Activated naive CD4-positive, alpha-beta T cell treated with anti-CD3 and anti-CD28 coated beads for 36 hours (primary cell): Measurements from ENCODE around the gene COL18A1. TPM values are rescaled to one million over a fixed set of nuclear protein-coding genes. Genes with fewer than 3 reads are reported as not detected.

Experiments used
- CTCF ChIA-PET: fragments of 350-600 bp; sonication (Branson Sonifier 250); formaldehyde crosslinking; loops from one replicate; lab custom pipeline; 2021; ENCODE audit warnings: antibody characterized with exemption; lab: Charles Lee
- DNase-seq: peaks from one replicate; pipeline ENCODE4 v3.0.0-alpha.2; 2020
- H3K27ac Mint-ChIP-seq: one replicate; pipeline ENCODE4 v1.8.0; 2021; ENCODE audit warnings: mild to moderate bottlenecking, mixed read lengths
- H3K27me3 Mint-ChIP-seq: one replicate; pipeline ENCODE4 v1.8.0; 2021; ENCODE audit warnings: low read depth, mixed read lengths
- H3K36me3 Mint-ChIP-seq: one replicate; pipeline ENCODE4 v1.8.0; 2021; ENCODE audit warnings: low read depth, mixed read lengths
- H3K4me1 Mint-ChIP-seq: one replicate; pipeline ENCODE4 v1.8.0; 2021; ENCODE audit warnings: low read depth, mixed read lengths
- H3K4me3 Mint-ChIP-seq: one replicate; pipeline ENCODE4 v1.8.0; 2021; ENCODE audit warnings: mild to moderate bottlenecking, moderate library complexity, mixed read lengths
- H3K9me3 Mint-ChIP-seq: one replicate; pipeline ENCODE4 v1.8.0; 2021; ENCODE audit warnings: mixed read lengths
- intact Hi-C: fragments of 100-400 bp; cut with micrococcal nuclease; formaldehyde crosslinking; loops from one replicate; pipeline ENCODE4 v1.15.1; 2023
- total RNA-seq, 2 experiments: library from RNA; stranded (reverse); gene quantifications; one replicate each; pipeline ENCODE4 v1.2.3, GENCODE V29; 2021

COL18A1 gene
- total RNA-seq, 2 experiments from 2014 or later, result 10.3 to 12.6 TPM

GRCh38 chr21:45467221-45467779, 62.3 kb downstream of the COL18A1 start:
- intact Hi-C loops, result no loop called here
- Mint-ChIP-seq H3K4me1 (peaks cover 14% of the 10 kb centered on the region), H3K4me3 (no peak overlapping the region), H3K9me3 (peaks cover under 1% of the 10 kb centered on the region), H3K27me3 (no peaks in the 10 kb centered on the region), H3K36me3 (no peaks in the 10 kb centered on the region), H3K27ac (no peak overlapping the region)
- DNase-seq, result no peak
- CTCF ChIA-PET, result interaction anchor here (0.9 to 1.3 kb wide), 2 partner anchors 9 to 16 kb away, joined by 3 read pairs; no protein-coding TSS in a partner anchor

- Mint-ChIP-seq H3K36me3 (no peaks in the 10 kb centered on the region), H3K27me3 (no peaks in the 10 kb centered on the region), H3K4me3 (no peak overlapping the region), H3K9me3 (no peaks in the 10 kb centered on the region), H3K4me1 (peaks cover 14% of the 10 kb centered on the region), H3K27ac (no peak overlapping the region)
- intact Hi-C loops, result no loop called here
- CTCF ChIA-PET, result no interaction called here
- DNase-seq, result no peak
Measured at GRCh38 chr21:45468051-45468970, 63.3 kb downstream of the COL18A1 start.

GRCh38 chr21:45468971-45469272, 64.0 kb downstream of the COL18A1 start:
- Mint-ChIP-seq H3K27ac (no peak overlapping the region), H3K9me3 (no peaks in the 10 kb centered on the region), H3K27me3 (no peaks in the 10 kb centered on the region), H3K36me3 (no peaks in the 10 kb centered on the region), H3K4me3 (no peak overlapping the region), H3K4me1 (peaks cover 14% of the 10 kb centered on the region)
- CTCF ChIA-PET, result interaction anchor here (1.4 kb wide), 1 partner anchor 9 kb away, joined by 3 read pairs; no protein-coding TSS in a partner anchor
- intact Hi-C loops, result no loop called here
- no peak for DNase-seq

GRCh38 chr21:45469273-45470086, 64.5 kb downstream of the COL18A1 start:
- Mint-ChIP-seq H3K4me3 (no peak overlapping the region), H3K4me1 (peaks cover 14% of the 10 kb centered on the region), H3K27me3 (no peaks in the 10 kb centered on the region), H3K9me3 (no peaks in the 10 kb centered on the region), H3K36me3 (no peaks in the 10 kb centered on the region), H3K27ac (no peak overlapping the region)
- CTCF ChIA-PET, result interaction anchor here (0.7 to 1.4 kb wide), 2 partner anchors 9 to 200 kb away, joined by 3 read pairs; no protein-coding TSS in a partner anchor
- no peak for DNase-seq
- intact Hi-C loops, result no loop called here

GRCh38 chr21:45470087-45470515, 65.1 kb downstream of the COL18A1 start:
- no peak for DNase-seq
- H3K4me3 Mint-ChIP-seq, result no peak overlapping the region
- H3K27ac Mint-ChIP-seq, result no peak overlapping the region
- H3K9me3 Mint-ChIP-seq, result no peaks in the 10 kb centered on the region
- intact Hi-C loops, result no loop called here
- CTCF ChIA-PET, result interaction anchor here (0.7 to 1.4 kb wide), 2 partner anchors 8 to 199 kb away, joined by 3 read pairs; no protein-coding TSS in a partner anchor
- H3K27me3 Mint-ChIP-seq, result no peaks in the 10 kb centered on the region
- peaks cover 14% of the 10 kb centered on the region for H3K4me1 Mint-ChIP-seq
- no peaks in the 10 kb centered on the region for H3K36me3 Mint-ChIP-seq

- peaks cover 14% of the 10 kb centered on the region for H3K4me1 Mint-ChIP-seq
- DNase-seq, result peak; percentile 24
- H3K27me3 Mint-ChIP-seq, result no peaks in the 10 kb centered on the region
- CTCF ChIA-PET, result interaction anchor here (0.6 kb wide), 1 partner anchor 94 kb away, joined by 3 read pairs; no protein-coding TSS in a partner anchor
- no peaks in the 10 kb centered on the region for H3K9me3 Mint-ChIP-seq
- intact Hi-C loops, result no loop called here
- H3K36me3 Mint-ChIP-seq, result no peaks in the 10 kb centered on the region
- peak overlapping the region; percentile 77 for H3K27ac Mint-ChIP-seq
- no peak overlapping the region for H3K4me3 Mint-ChIP-seq
Measured at GRCh38 chr21:45470773-45471524, 66.0 kb downstream of the COL18A1 start.

- no peaks in the 10 kb centered on the region for H3K9me3 Mint-ChIP-seq
- peaks cover 18% of the 10 kb centered on the region for H3K4me1 Mint-ChIP-seq
- DNase-seq, result no peak
- no peak overlapping the region for H3K4me3 Mint-ChIP-seq
- CTCF ChIA-PET, result interaction anchor here (0.6 kb wide), 1 partner anchor 93 kb away, joined by 3 read pairs; no protein-coding TSS in a partner anchor
- H3K27ac Mint-ChIP-seq, result no peak overlapping the region
- no peaks in the 10 kb centered on the region for H3K27me3 Mint-ChIP-seq
- no peaks in the 10 kb centered on the region for H3K36me3 Mint-ChIP-seq
- intact Hi-C loops, result no loop called here
Measured at GRCh38 chr21:45471525-45472221, 66.7 kb downstream of the COL18A1 start.

- intact Hi-C loops, result no loop called here
- H3K9me3 Mint-ChIP-seq, result no peaks in the 10 kb centered on the region
- peaks cover 21% of the 10 kb centered on the region for H3K4me1 Mint-ChIP-seq
- H3K27ac Mint-ChIP-seq, result no peak overlapping the region
- CTCF ChIA-PET, result no interaction called here
- no peak for DNase-seq
- H3K27me3 Mint-ChIP-seq, result no peaks in the 10 kb centered on the region
- no peaks in the 10 kb centered on the region for H3K36me3 Mint-ChIP-seq
- H3K4me3 Mint-ChIP-seq, result no peak overlapping the region
Measured at GRCh38 chr21:45472445-45473365, 67.7 kb downstream of the COL18A1 start.

GRCh38 chr21:45473496-45474322, 68.7 kb downstream of the COL18A1 start:
- H3K4me3 Mint-ChIP-seq, result no peak overlapping the region
- intact Hi-C loops, result no loop called here
- peaks cover 30% of the 10 kb centered on the region for H3K4me1 Mint-ChIP-seq
- no peak for DNase-seq
- H3K9me3 Mint-ChIP-seq, result no peaks in the 10 kb centered on the region
- no peak overlapping the region for H3K27ac Mint-ChIP-seq
- no peaks in the 10 kb centered on the region for H3K36me3 Mint-ChIP-seq
- CTCF ChIA-PET, result no interaction called here
- H3K27me3 Mint-ChIP-seq, result no peaks in the 10 kb centered on the region

GRCh38 chr21:45474323-45474950, 69.5 kb downstream of the COL18A1 start:
- Mint-ChIP-seq H3K4me3 (no peak overlapping the region), H3K36me3 (no peaks in the 10 kb centered on the region), H3K4me1 (peaks cover 37% of the 10 kb centered on the region), H3K27ac (no peak overlapping the region), H3K9me3 (no peaks in the 10 kb centered on the region), H3K27me3 (no peaks in the 10 kb centered on the region)
- no peak for DNase-seq
- CTCF ChIA-PET, result no interaction called here
- intact Hi-C loops, result no loop called here
